Sigmoid colon (tissue), 4 donors: ENCODE data around the gene RPA3.

ENCODE experiments used
- CTCF ChIP-seq, 4 experiments: fragments of 450-650 bp in 3 of 4; fragments of 200-600 bp in 1 of 4; IDR thresholded peaks; one replicate each; pipeline ENCODE4 v1.5.1; 2016 to 2019; ENCODE audit warnings: antibody characterized with exemption in 4 of 4, mild to moderate bottlenecking in 3 of 4, moderate library complexity in 2 of 4
- EP300 ChIP-seq, 4 donors: sonication (generic); formaldehyde crosslinking; IDR thresholded peaks; one replicate each; pipeline ENCODE4 v1.6.1; 2017; ENCODE audit warnings: antibody characterized with exemption in 4 of 4
- POLR2A ChIP-seq, 2 donors: fragments of 450-650 bp; IDR thresholded peaks; one replicate each; pipeline ENCODE4 v1.6.1; 2016; ENCODE audit warnings: antibody characterized with exemption in 2 of 2, mild to moderate bottlenecking in 2 of 2, moderate library complexity in 2 of 2
- POLR2AphosphoS5 ChIP-seq, 4 donors: sonication (generic); formaldehyde crosslinking; IDR thresholded peaks; one replicate each; pipeline ENCODE4 v1.6.1; 2017; ENCODE audit warnings: antibody characterized with exemption in 4 of 4

- TF ChIP-seq CTCF (IDR thresholded peaks at IDR 0.05), result no peak
- TF ChIP-seq POLR2A (IDR thresholded peaks at IDR 0.05), result no peak
- TF ChIP-seq EP300 (IDR thresholded peaks at IDR 0.05), result no peak
- TF ChIP-seq POLR2AphosphoS5 (IDR thresholded peaks at IDR 0.05), result no peak
These were observed 87.6 kb downstream of the RPA3 start for GRCh38 chr7:7630626-7631329.
